ENCODE measurements around the gene POLE.

DNA sequence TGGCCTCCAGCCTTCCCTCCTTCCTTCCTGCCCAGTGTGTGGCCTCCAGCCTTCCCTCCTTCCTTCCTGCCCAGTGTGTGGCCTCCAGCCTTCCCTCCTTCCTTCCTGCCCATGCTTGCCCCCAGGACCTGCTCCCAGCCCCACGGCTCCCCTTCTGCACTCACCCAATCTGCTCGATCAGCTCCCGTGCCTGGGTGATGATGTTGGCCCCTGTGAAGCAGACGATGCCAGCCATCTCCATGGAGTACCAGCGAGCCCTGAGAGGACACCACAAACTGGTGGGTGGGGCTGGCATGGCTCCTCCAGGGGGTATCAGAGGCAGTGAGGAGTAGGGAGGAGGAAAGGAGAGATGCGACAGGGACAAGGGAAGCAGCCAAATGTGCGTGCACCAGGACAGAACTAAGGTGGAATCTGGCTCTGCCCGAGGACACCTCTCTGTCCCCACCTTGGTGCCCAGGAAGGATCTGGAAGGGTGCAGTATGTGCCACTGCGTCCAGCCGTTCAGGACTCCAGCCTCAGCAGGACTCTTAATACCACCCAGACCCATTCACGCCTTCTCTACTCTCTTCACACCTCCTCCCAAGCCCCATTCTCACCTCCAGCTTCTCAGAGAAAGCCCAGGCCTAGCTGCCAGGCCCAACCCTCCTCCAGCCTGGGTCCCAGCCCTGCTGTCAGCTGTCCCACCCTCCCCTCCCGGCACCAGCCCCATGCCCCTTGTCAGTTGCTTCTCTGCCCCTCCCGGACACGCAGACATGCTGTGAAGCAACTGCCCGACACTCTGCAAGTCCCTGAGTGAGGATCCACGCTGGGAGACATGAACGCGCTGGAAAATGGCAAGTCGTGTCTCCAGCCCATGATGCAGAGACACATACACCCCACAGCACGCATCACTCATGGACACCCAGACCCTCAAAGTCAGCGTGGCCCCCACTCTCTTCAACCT, 22.7 kb downstream of the POLE start:
- no peak for TF ChIP-seq CEBPB (tag; IDR thresholded peaks at IDR 0.05)
- TF ChIP-seq, protein P1, sequence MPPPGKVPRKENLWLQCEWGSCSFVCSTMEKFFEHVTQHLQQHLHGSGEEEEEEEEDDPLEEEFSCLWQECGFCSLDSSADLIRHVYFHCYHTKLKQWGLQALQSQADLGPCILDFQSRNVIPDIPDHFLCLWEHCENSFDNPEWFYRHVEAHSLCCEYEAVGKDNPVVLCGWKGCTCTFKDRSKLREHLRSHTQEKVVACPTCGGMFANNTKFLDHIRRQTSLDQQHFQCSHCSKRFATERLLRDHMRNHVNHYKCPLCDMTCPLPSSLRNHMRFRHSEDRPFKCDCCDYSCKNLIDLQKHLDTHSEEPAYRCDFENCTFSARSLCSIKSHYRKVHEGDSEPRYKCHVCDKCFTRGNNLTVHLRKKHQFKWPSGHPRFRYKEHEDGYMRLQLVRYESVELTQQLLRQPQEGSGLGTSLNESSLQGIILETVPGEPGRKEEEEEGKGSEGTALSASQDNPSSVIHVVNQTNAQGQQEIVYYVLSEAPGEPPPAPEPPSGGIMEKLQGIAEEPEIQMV (tag; conservative IDR thresholded peaks at IDR 0.05; ENCODE audit: low read depth), result no peak
- TF ChIP-seq CBX3 (IDR thresholded peaks at IDR 0.05; ENCODE audit: borderline replicate concordance in 1 of 2, low read length in 2 of 2), result no peak
- TF ChIP-seq ZNF766 (CRISPR knock-in tag; conservative IDR thresholded peaks at IDR 0.05), result no peak
- TF ChIP-seq HMG20B (CRISPR knock-in tag; IDR thresholded peaks at IDR 0.05), result no peak
- TF ChIP-seq YY1 (IDR thresholded peaks at IDR 0.05; ENCODE audit: borderline replicate concordance in 1 of 3, control insufficient read depth in 1 of 3, extremely low read depth in 1 of 3, insufficient read depth in 3 of 3, insufficient read length in 1 of 3, insufficient replicate concordance in 2 of 3, low read depth in 1 of 3, low read length in 2 of 3), result no peak
- no peak for TF ChIP-seq EHMT2 (IDR thresholded peaks at IDR 0.05)
- TF ChIP-seq HDGF (IDR thresholded peaks at IDR 0.05), result no peak
- no peak for TF ChIP-seq POLR2A (conservative IDR thresholded peaks at IDR 0.05)
